Neural progenitor cell (in vitro differentiated cells): Measurements from ENCODE around the gene TCF3. TPM values are rescaled to one million over a fixed set of nuclear protein-coding genes. Genes with fewer than 3 reads are reported as not detected.

ENCODE experiments used
- DNase-seq: peaks from one replicate; pipeline ENCODE4 v3.0.0-alpha.2; 2016; ENCODE audit warnings: low spot score
- H2AFZ ChIP-seq: fragments of 200-600 bp; sonication (generic); replicated peaks from 2 replicates; pipeline ENCODE4 v1.6.1; 2016; ENCODE audit warnings: antibody characterized with exemption
- H3F3A ChIP-seq: fragments of 200-600 bp; sonication (generic); 2 replicates; pipeline ENCODE4 v1.6.1; 2016; ENCODE audit warnings: antibody characterized with exemption, low read depth
- H3K27ac ChIP-seq: fragments of 200-600 bp; sonication (generic); 2 replicates; pipeline ENCODE4 v1.5.1; 2016; ENCODE audit warnings: mild to moderate bottlenecking
- H3K27me3 ChIP-seq: fragments of 200-600 bp; sonication (generic); 2 replicates; pipeline ENCODE4 v1.6.1; 2016; ENCODE audit warnings: mild to moderate bottlenecking, moderate library complexity
- H3K36me3 ChIP-seq: fragments of 200-600 bp; sonication (generic); 2 replicates; pipeline ENCODE4 v1.5.1; 2016
- H3K4me1 ChIP-seq: fragments of 200-600 bp; sonication (generic); 2 replicates; pipeline ENCODE4 v1.6.1; 2016; ENCODE audit warnings: mixed run types
- H3K4me2 ChIP-seq: fragments of 200-600 bp; sonication (generic); 2 replicates; pipeline ENCODE4 v1.6.1; 2016
- H3K4me3 ChIP-seq: fragments of 200-600 bp; sonication (generic); 2 replicates; pipeline ENCODE4 v1.5.1; 2016
- H3K79me2 ChIP-seq: fragments of 200-600 bp; sonication (generic); 2 replicates; pipeline ENCODE4 v1.6.1; 2016; ENCODE audit warnings: low read depth
- H3K9ac ChIP-seq: fragments of 200-600 bp; sonication (generic); 2 replicates; pipeline ENCODE4 v1.6.1; 2016
- H3K9me3 ChIP-seq: fragments of 200-600 bp; sonication (generic); 2 replicates; pipeline ENCODE4 v1.5.1; 2016; ENCODE audit warnings: low read depth
- H4K20me1 ChIP-seq: fragments of 200-600 bp; sonication (generic); 2 replicates; pipeline ENCODE4 v1.6.1; 2016; ENCODE audit warnings: low read depth
- H3K27ac Mint-ChIP-seq: 3 replicates; pipeline ENCODE4 v1.8.0; 2021; ENCODE audit warnings: mixed read lengths
- H3K27me3 Mint-ChIP-seq: 2 replicates; pipeline ENCODE4 v1.8.0; 2022; ENCODE audit warnings: low read depth, mild to moderate bottlenecking, inconsistent platforms, moderate library complexity, mixed read lengths; ENCODE audit not compliant: insufficient read depth
- H3K36me3 Mint-ChIP-seq: 3 replicates; pipeline ENCODE4 v1.8.0; 2021; ENCODE audit warnings: mixed read lengths
- H3K4me1 Mint-ChIP-seq: 3 replicates; pipeline ENCODE4 v1.8.0; 2021; ENCODE audit warnings: mixed read lengths
- H3K4me3 Mint-ChIP-seq: 3 replicates; pipeline ENCODE4 v1.8.0; 2021; ENCODE audit warnings: mild to moderate bottlenecking, moderate library complexity, mixed read lengths
- H3K9me3 Mint-ChIP-seq: 3 replicates; pipeline ENCODE4 v1.8.0; 2020; ENCODE audit warnings: mixed read lengths
- CTCF ChIP-seq: fragments of 200-600 bp; sonication (generic); IDR thresholded peaks from 2 replicates; pipeline ENCODE4 v1.5.1; 2017; ENCODE audit warnings: antibody characterized with exemption, mild to moderate bottlenecking
- EZH2 ChIP-seq: fragments of 200-600 bp; sonication (generic); IDR thresholded peaks from 2 replicates; pipeline ENCODE4 v1.6.1; 2017; ENCODE audit warnings: antibody characterized with exemption, mild to moderate bottlenecking, moderate library complexity
- EZH2phosphoT487 ChIP-seq: fragments of 200-600 bp; sonication (generic); IDR thresholded peaks from 2 replicates; pipeline ENCODE4 v1.6.1; 2017; ENCODE audit warnings: antibody characterized with exemption
- total RNA-seq: library from RNA; depleted of rRNA; stranded (reverse); fragments of >200 nt; gene quantifications from 2 replicates; pipeline ENCODE4 v1.2.3, GENCODE V29; 2015; ENCODE audit warnings: low replicate concordance

The TCF3 gene
- total RNA-seq, 1 donor from 2014 or later, result 131 TPM

DNA sequence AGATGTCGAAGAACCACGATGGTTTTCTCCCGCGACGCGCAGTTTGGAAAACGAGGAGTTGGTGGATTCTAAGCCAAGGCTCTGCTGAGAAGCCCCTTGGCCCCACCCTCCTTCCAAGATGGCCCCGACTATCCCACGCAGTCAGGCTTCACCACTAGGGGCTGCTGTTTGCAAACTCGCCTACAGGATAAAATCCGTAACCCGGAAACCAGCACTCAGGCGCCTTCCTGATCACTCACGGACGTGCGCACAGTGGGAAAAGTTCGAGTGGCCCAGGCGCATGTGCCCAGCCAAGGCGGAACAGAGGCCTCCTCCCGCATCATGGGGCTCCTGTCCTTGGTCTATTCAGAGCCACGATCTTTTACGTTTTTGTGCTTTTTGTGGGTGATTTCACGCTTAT is 28.0 kb downstream of the TCF3 start:
- Histone ChIP-seq H4K20me1 (peaks cover 69% of the 10 kb centered on the region), H3K4me2 (no peak overlapping the region), H3K27ac (peak overlapping the region; percentile 53), H3K4me3 (no peak overlapping the region), H3K9me3 (no peaks in the 10 kb centered on the region), H2AFZ (no peak overlapping the region), H3K79me2 (peaks cover 29% of the 10 kb centered on the region), H3K9ac (no peak overlapping the region), H3K27me3 (no peaks in the 10 kb centered on the region), H3K4me1 (no peaks in the 10 kb centered on the region), H3K36me3 (no peaks in the 10 kb centered on the region), H3F3A (peaks cover 8% of the 10 kb centered on the region)
- TF ChIP-seq CTCF (peak; percentile 75), EZH2phosphoT487 (no peak)
- peaks cover 17% of the 10 kb centered on the region for H3K36me3 Mint-ChIP-seq
- no peaks in the 10 kb centered on the region for H3K9me3 Mint-ChIP-seq
- DNase-seq, result peak; percentile 81
- peaks cover 5% of the 10 kb centered on the region for H3K27me3 Mint-ChIP-seq
- H3K27ac Mint-ChIP-seq, result peak overlapping the region; percentile 29
- peak overlapping the region; percentile 30 for H3K4me3 Mint-ChIP-seq
- peaks cover 12% of the 10 kb centered on the region for H3K4me1 Mint-ChIP-seq

DNA sequence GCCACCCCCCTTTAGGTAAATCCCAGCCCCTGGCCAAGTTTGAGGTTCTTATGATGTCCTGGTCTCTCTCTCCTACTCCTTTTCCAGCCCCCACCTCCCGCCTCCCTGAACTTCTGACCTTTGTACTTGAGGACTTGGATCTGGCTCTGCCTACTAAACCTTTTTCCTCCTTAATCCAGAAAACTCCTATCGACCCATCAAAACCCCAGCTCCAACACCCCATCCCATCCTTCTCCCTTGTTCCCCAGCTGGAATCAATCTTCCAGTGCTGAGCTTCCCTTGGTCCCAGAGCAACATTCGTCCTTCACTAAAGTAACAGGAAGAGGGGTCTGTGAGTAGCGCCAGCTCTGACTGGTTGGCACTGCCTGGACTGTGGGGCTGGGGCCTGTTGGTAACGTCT is 29.9 kb downstream of the TCF3 start:
- H3K27ac Mint-ChIP-seq, result peak overlapping the region; percentile 82
- no peaks in the 10 kb centered on the region for H3K36me3 ChIP-seq
- no peak overlapping the region for H2AFZ ChIP-seq
- H3K27me3 ChIP-seq, result no peaks in the 10 kb centered on the region
- no peak overlapping the region for H3K4me2 ChIP-seq
- no peak overlapping the region for H3K27ac ChIP-seq
- no peak for DNase-seq
- peaks cover 7% of the 10 kb centered on the region for H3F3A ChIP-seq
- H3K9me3 ChIP-seq, result no peaks in the 10 kb centered on the region
- peaks cover 7% of the 10 kb centered on the region for H3K27me3 Mint-ChIP-seq
- H3K4me3 Mint-ChIP-seq, result peak overlapping the region; percentile 44
- no peaks in the 10 kb centered on the region for H3K9me3 Mint-ChIP-seq
- H3K4me1 Mint-ChIP-seq, result peaks cover 12% of the 10 kb centered on the region
- H3K9ac ChIP-seq, result no peak overlapping the region
- no peak for TF ChIP-seq EZH2phosphoT487
- no peak for TF ChIP-seq CTCF
- TF ChIP-seq EZH2, result no peak
- peaks cover 25% of the 10 kb centered on the region for H3K79me2 ChIP-seq
- no peak overlapping the region for H3K4me3 ChIP-seq
- no peaks in the 10 kb centered on the region for H3K4me1 ChIP-seq
- H4K20me1 ChIP-seq, result peaks cover 83% of the 10 kb centered on the region
- H3K36me3 Mint-ChIP-seq, result peaks cover 25% of the 10 kb centered on the region

DNA sequence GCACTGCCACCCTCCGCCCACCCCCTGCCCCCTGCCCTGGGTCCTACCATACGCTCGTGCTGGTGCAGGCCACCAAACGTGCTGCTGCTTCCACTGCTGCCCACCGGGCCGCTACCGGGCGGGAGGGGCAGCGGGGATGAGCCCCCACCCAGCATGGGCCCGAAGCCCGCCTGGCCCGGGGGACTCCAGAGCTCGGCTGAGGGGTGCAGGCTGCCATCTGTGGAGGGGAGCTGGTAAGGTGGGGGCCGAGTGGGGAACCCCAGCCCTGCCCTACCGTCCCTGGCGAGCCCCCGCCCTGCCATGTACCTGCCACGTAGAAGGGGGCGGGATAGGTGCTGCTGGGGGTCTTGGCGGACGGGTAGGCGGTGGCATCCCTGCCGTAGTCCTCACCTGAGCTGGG is 30.4 kb downstream of the TCF3 start:
- Histone ChIP-seq H4K20me1 (peaks cover 88% of the 10 kb centered on the region), H2AFZ (no peak overlapping the region), H3K27ac (no peak overlapping the region), H3K4me3 (no peak overlapping the region), H3K27me3 (no peaks in the 10 kb centered on the region), H3K9ac (no peak overlapping the region), H3K36me3 (no peaks in the 10 kb centered on the region), H3K4me2 (no peak overlapping the region), H3K4me1 (no peaks in the 10 kb centered on the region), H3K79me2 (peaks cover 30% of the 10 kb centered on the region), H3K9me3 (no peaks in the 10 kb centered on the region), H3F3A (peaks cover 11% of the 10 kb centered on the region)
- no peak overlapping the region for H3K4me3 Mint-ChIP-seq
- H3K9me3 Mint-ChIP-seq, result no peaks in the 10 kb centered on the region
- H3K27me3 Mint-ChIP-seq, result peaks cover 7% of the 10 kb centered on the region
- TF ChIP-seq CTCF, result no peak
- no peak for TF ChIP-seq EZH2
- TF ChIP-seq EZH2phosphoT487, result no peak
- peaks cover 27% of the 10 kb centered on the region for H3K36me3 Mint-ChIP-seq
- DNase-seq, result no peak
- H3K4me1 Mint-ChIP-seq, result peaks cover 12% of the 10 kb centered on the region
- no peak overlapping the region for H3K27ac Mint-ChIP-seq
